Omental fat pad (tissue), 4 donors: ENCODE measurements around the gene VAV3. TPM values are rescaled to one million over a fixed set of nuclear protein-coding genes. Genes with fewer than 3 reads are reported as not detected.

Experiments
- ATAC-seq: fragments of 150-250 bp; one replicate; pipeline ENCODE4 v1.9.1; 2016; ENCODE audit warnings: mild to moderate bottlenecking, moderate library complexity; ENCODE audit not compliant: low FRiP score
- DNase-seq: peaks from one replicate; pipeline ENCODE4 v3.0.0-alpha.2; 2019; ENCODE audit warnings: low spot score
- total RNA-seq, 4 donors: library from RNA; depleted of rRNA; stranded (reverse); fragments of >200 nt; gene quantifications; one replicate each; pipeline ENCODE4 v1.1.0, GENCODE V29; 2016
- TF ChIP-seq, protein P1 (sequence below), 3 donors: fragments of 450-650 bp; IDR thresholded peaks; one replicate each; pipeline ENCODE4 v1.5.1; 2016 to 2017; ENCODE audit warnings: antibody characterized with exemption in 3 of 3, mild to moderate bottlenecking in 3 of 3, moderate library complexity in 2 of 3

VAV3 gene
- total RNA-seq, 4 donors from 2014 or later: 5.4 to 10.9 (median 10.2) TPM

DNA sequence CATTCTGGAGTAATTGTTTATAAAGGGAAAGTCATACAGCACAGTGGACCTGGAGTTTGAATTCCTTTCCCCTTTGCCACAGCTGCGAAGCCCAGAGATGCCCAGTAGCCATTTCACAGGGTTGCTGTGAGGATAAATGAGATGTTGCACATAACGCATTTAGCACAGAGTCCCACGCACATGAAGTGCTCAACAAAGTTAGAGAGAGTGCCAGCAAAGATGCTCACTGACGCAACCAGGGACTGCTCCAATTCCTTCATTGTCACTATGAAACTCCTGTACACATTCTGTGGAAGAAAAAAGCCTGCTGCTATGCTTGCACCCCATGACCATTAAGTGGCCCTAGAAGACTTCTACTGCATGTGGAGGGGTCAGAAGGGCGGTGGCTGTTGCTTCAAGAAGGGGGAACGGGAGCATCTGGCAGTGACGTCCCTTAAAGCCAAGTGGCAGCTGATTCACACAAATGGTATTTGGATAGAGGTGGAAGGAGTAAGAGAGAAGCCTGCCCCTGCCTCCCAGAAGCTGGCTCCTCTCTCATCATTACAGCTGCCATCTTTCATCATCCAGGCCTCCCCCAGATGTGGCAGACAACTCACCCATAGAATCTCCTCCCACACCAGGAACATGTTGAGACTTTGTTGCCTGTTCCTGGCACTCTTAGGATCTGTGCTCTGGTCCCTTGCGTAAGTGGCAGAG, 26.5 kb upstream of the VAV3 start:
- peak; percentile 34 for ATAC-seq
- TF ChIP-seq, protein P1, sequence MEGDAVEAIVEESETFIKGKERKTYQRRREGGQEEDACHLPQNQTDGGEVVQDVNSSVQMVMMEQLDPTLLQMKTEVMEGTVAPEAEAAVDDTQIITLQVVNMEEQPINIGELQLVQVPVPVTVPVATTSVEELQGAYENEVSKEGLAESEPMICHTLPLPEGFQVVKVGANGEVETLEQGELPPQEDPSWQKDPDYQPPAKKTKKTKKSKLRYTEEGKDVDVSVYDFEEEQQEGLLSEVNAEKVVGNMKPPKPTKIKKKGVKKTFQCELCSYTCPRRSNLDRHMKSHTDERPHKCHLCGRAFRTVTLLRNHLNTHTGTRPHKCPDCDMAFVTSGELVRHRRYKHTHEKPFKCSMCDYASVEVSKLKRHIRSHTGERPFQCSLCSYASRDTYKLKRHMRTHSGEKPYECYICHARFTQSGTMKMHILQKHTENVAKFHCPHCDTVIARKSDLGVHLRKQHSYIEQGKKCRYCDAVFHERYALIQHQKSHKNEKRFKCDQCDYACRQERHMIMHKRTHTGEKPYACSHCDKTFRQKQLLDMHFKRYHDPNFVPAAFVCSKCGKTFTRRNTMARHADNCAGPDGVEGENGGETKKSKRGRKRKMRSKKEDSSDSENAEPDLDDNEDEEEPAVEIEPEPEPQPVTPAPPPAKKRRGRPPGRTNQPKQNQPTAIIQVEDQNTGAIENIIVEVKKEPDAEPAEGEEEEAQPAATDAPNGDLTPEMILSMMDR (IDR thresholded peaks at IDR 0.05): no peak
- DNase-seq: no peak

DNA sequence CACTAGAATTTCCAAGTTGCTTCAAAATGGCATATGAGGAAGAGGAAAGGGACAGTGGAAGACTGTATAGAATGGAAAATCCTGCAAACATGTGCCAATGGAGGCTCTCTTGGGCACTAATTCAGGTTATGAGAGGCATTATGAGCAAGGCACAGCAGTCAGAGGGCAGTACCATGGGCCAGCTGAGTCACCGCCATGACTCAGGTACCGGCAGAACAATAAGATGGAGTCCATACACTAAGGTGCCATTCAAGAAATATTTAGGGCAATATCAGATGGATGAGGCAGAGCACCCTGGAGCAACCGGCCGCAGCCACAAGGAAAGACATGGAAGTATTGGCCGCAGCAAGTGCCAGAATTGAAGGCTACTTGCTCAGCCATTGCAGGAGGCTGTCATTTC, 25.6 kb upstream of the VAV3 start:
- TF ChIP-seq, protein P1 (IDR thresholded peaks at IDR 0.05): no peak
- DNase-seq: no peak
- no peak for ATAC-seq

DNA sequence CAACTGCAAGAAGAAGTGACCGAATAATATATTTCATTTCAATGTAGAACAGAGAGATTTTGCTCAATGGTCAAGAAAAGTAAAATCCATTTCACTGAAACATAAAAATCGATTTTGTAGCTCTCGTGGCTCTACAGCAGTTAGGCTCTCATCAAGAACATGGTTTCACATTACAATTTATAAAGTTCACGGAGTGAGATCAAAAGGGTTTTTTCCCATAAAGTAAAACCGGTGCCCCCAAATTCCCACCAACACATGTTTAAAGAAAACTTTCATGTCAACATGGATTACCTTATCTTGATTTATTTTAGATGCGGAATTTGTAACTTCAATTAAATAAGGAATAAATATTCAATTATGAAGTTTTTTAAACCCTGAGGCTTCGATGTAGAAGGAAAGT, 16.3 kb upstream of the VAV3 start:
- ATAC-seq: no peak
- DNase-seq: no peak

DNA sequence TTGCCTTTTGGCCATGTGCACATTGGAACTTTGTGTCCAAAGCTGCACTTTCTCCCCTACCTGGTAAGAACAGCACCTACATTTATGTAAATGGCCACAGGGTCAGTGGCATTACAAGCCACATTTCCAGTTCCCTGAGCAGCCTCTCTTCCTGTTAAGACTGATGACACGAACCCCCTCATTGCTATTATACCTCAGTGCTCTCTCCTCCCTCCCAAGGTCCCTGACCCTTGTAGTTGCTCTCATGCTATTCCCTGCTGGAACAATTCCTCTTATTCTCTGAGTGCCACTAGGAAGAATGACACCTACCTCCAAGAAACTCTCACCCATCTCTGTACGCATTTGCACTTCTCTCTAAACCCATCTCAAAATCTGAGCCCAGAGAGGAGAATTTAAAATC, 14.9 kb upstream of the VAV3 start:
- ATAC-seq (no peak), DNase-seq (no peak)
- TF ChIP-seq, protein P1 (IDR thresholded peaks at IDR 0.05): no peak

More for the DNA sequence above, 16.3 kb upstream of the VAV3 start:
- TF ChIP-seq, protein P1 (IDR thresholded peaks at IDR 0.05): no peak

DNA sequence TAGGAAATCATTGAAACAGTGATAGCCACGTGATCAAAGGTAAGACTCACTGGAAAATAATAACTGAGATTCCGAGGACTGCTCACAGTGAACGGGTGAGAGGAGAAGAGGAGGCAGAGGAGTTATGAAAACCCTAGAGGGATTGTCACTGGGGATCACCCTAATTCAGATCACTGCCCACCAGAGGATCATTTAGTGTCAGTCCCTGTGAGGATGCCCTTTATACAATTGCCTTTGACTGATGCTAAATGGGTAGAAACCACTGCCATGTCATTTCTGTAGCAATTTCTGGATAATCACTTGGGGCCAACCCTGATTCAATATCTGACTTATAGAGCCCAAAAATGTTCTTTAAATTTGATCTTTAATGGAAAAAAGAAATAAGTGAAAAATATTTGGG, 14.1 kb upstream of the VAV3 start:
- TF ChIP-seq, protein P1 (IDR thresholded peaks at IDR 0.05): no peak
- DNase-seq (no peak), ATAC-seq (no peak)

DNA sequence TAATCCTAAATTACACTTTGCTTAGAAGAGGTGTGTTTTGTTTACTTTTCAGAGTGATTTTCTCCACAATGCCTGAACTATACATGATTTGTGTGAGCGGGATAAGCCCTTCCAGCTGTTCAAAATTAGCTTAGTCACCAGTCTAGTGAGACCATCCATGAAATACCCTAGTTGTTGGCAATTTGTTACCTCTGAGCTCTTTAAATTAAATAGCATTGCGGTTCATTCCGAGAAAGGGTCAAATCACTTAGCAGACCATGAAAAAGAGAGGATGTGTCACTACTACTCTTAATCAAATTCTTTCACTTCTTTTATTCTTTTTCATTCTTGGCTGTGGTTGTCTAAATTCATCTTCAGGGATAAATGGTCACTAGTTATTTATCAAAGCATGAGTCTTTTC, 11.9 kb upstream of the VAV3 start:
- DNase-seq: no peak
- ATAC-seq: no peak
- TF ChIP-seq, protein P1 (IDR thresholded peaks at IDR 0.05): no peak

DNA sequence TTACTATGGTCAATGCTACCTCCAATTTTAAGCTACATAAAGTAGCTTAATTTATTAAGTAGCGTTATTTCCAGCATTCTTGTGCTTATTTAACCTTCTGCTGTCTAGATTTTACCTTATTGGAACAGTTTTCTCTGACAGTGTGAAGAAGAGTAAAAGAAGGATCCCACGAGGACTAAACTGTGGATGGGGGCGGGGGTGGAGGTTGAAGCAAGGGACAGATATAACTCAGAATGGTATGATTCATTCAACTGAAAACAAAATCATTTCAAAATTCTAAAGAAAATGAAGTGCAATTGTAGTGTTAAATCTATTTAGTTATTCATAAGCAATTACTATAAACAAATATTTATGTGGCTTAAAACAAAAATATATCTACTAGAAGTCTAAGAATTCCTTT, 11.5 kb upstream of the VAV3 start:
- DNase-seq: no peak
- no peak for ATAC-seq
- TF ChIP-seq, protein P1 (IDR thresholded peaks at IDR 0.05): no peak
